GM18526 (cell line): ENCODE results near the gene ADGRA1.

ENCODE experiments used
- POLR2A ChIP-seq: IDR thresholded peaks from 3 replicates; pipeline ENCODE4 v1.6.1; 2011; ENCODE audit not compliant: insufficient read length; ENCODE audit errors: extremely low read depth

The ADGRA1 gene

DNA sequence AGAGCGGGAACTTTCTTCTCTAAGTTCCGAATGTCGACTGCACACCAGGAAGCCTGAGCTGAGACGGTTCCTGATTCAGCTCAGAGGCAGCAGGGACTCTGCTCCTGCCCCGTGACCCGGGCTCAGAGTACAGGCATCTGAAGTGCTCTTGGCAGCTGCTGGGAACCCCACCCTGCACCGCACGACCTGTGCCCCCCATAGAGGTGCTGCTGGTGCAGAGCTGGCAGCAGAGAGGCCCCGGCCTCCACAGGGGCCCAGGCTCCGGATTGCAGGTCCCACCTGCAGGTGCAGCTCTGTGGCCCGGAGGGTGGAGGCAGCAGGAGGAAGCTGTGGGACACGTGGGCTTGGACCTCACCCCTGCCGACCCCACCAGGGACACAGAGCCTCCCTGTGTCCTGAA, 39.5 kb upstream of the ADGRA1 start:
- no peak for TF ChIP-seq POLR2A

DNA sequence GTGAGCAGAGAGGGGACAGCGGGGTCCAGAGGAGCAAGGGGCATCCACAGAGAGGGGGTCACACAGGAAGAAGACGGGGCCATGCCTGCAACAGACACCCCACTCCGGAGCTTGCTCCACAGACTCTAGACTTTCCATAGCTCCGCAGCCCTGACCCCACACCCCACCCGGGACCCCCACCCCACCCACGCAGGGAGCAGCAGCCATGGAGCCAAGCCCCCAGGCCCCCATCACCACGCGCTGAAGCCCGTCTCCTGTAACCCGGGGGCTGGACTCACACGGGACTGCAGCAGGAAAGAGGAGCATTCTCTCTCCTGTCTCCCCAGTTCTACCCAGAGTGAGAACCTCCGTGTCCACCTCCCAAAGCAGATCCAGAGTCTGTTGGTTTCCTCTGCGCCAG, 38.8 kb upstream of the ADGRA1 start:
- TF ChIP-seq POLR2A: no peak

DNA sequence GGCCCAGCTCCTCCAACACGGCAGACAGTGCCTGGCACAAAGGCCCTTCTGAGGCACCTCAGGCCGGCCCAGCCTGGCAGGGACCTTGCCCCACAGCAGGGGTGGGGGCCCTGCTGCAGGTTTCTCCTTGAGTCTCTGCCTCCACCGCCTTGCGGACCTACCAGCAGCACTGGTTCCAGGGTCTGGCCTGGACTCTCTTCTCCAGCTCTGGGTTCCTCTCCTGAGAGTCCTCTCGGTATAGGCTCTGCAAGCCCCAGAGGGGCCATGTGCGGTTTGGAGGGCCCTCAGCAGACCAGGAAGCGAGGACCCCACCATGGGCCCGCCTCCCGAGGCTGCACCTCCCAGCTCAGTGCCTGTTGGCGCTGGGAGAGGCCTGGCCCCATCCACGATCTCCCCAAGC, 38.1 kb upstream of the ADGRA1 start:
- no peak for TF ChIP-seq POLR2A

DNA sequence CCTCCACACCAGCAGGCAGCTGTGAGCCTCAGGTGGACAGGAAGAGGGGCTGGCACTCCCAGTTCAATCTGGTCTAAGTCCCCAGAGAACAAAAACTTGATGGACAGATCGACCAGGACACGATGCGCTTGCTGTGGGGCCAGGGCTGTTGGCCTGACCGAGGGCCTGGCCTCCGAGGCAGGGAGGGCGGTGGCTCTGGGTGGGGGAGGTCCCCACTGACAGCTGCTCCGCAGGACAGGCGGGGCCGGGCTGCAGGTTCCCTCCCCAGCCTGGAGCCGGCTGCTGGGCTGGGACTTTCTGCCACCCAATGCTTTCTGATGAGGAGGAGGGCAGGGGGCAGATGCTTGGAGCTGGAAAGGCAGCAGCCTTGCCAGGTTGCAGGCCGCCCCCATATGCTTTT, 37.4 kb upstream of the ADGRA1 start:
- no peak for TF ChIP-seq POLR2A

DNA sequence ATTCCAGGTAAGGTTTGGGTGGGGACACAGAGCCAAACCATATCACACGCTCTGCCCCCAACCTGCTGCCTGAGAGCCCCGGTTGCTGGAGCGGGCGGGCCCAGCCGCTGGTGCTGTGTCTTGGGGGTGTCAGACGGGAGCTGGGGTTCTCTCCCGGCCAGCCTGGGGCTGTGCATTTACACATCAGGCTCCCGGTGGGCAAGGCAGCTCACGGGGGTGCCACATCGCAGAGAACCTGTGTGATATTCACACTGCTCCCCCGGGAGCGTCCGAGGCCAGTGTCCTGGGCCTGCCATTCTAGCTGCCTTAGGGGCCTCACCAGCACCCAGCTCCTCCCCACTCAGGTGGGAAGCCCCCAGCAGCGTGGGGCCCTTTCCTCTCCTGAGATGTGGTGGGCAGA, 35.6 kb upstream of the ADGRA1 start:
- TF ChIP-seq POLR2A: no peak

- no peak for TF ChIP-seq POLR2A
Observed at GRCh38 chr10:133055470-133055869, 32.3 kb upstream of the ADGRA1 start.

DNA sequence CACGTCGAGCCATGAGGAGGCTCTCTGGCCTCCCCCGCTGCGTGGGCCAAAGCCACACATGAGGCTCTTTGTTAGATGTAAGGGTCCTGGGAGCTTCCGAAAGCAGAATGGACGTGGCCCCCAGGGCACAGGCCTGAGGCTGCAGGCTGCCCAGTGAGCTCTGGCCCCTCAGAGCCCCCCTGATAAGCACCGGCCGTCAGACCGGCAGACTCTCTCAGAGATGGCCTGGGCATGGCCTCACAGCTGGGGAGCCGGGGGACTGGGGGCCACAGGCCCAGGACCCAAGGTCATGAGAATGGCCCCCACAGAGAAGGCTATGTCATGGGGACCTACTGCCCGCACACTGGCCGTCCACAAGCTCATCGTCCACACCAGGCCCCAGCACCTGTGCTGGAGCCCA, 31.7 kb upstream of the ADGRA1 start:
- TF ChIP-seq POLR2A: no peak

- no peak for TF ChIP-seq POLR2A
Observed at GRCh38 chr10:133056651-133057178, 31.0 kb upstream of the ADGRA1 start.

DNA sequence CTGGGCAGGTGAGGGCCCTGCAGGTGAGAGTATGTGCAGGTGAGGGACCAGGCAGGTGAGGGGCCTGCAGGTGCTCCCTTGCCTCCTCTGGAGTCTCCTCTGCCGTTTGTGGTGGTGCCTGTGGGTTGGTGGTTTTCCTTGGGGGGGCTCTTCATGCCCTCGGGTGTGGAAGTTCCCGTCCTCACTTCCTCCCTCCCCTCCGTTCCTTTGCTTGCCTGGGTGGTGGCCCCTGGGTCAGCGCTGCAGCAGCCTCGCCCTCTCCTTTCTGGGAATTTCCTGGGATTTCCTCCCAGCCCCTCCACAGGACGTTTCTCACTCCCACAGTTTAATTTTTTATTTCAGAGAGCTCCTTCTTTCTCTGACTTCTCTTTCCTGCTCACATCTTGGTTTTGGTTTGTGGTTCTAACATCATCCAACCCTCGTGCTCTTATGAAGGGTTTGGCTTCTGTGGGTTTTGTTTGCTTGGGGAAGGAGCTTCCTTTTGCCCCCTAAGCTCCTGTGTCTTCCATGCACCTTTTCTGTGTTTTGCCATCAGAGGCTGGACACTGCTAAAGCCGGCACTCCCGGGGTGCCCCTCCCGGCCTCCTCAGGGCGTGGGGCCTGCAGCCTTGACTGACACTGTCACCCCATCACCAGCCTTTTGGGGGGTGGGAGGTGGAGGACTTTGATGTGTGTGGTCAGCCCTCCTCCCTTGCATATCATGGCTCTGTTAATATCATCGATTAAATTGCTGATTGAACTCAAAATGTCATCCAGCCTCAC, 29.2 kb upstream of the ADGRA1 start:
- TF ChIP-seq POLR2A: no peak

- TF ChIP-seq POLR2A: no peak
Observed at GRCh38 chr10:133059093-133059470, 28.6 kb upstream of the ADGRA1 start.

DNA sequence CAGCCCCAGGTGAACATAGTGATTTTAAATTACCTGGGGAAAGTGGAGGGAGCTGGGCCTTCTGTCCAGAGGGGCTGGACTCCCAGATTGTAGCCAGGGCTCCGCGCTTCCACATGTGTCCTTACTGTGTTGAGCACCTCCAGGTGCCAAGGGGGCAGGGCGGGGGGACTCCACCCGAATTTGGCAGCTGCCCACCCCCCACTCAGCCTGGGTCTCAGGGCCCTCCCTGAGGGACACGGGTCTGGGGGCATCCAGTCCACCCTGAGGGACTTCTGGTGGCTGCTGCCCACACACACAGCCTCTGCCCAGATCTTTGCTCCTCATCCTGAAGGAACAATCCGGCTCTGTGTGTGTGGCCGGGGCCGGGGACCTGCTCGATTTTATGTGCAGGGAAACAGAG, 28.2 kb upstream of the ADGRA1 start:
- no peak for TF ChIP-seq POLR2A

DNA sequence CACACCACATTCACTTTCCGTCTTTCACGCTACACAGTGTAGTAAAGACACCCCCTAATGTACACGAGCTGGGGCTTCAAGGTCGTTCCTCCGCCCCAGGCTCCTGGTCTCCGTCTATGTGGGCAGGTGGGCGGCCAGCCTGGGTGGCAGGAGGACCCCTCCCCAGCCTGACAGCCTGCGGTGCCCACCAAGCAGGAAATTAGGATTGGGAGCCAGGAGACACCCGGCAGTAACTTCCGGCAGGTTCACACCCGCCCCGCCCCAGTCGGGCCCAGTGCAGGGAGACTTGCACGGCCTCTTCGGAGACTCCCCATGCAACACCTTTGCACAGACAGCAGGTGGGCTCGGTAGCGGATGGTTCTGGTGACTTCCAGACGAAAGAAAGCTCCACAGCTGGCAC, 27.7 kb upstream of the ADGRA1 start:
- TF ChIP-seq POLR2A: no peak

DNA sequence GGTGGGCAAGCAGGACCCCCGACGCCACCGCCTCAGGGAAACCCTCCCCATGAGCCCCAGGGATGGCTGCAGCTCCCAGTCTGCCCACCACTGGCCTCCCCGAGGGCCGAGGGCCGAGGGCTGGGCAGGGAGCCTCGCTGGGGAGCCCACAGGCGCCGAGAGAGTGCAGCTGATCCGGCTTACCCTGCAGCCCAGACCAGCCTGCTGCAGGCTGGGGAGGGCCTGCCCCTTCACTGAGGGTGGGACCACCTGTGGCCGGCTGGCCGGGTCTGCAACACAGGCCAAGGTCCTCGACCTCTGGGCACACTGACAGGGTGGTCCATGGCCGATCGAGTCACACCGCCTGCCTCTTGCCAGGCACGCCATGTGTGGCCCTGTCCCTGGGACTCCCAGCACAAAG, 27.3 kb upstream of the ADGRA1 start:
- no peak for TF ChIP-seq POLR2A

GRCh38 chr10:133060881-133061280, 26.8 kb upstream of the ADGRA1 start:
- TF ChIP-seq POLR2A: no peak

- TF ChIP-seq POLR2A: no peak
Observed at GRCh38 chr10:133061296-133062038, 26.3 kb upstream of the ADGRA1 start.

DNA sequence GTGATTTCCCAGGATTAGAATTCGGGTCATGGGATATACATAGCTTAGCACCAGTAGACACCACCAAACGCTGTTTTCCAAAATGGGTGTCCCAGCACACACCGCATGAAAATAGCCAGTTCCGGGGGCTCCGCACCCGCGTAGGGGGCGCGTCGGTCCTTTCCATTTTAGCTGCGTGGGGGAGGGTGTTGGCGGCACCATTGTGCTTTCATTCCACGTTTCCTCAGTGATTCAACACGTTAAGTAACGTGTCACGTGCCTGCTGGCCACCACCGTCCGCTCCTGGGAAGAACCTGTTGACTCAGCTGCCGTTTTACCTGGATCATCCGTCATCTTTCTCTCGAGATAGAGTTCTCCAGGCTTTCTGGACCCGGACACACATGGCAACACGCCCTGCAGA, 25.6 kb upstream of the ADGRA1 start:
- TF ChIP-seq POLR2A: no peak

GRCh38 chr10:133062635-133063034, 25.1 kb upstream of the ADGRA1 start:
- no peak for TF ChIP-seq POLR2A
